Measurements from ENCODE around the gene LBHD1.
A peak's percentile ranks its signal among the peaks of the same experiment; 100 is the strongest.

Gene LBHD1

DNA sequence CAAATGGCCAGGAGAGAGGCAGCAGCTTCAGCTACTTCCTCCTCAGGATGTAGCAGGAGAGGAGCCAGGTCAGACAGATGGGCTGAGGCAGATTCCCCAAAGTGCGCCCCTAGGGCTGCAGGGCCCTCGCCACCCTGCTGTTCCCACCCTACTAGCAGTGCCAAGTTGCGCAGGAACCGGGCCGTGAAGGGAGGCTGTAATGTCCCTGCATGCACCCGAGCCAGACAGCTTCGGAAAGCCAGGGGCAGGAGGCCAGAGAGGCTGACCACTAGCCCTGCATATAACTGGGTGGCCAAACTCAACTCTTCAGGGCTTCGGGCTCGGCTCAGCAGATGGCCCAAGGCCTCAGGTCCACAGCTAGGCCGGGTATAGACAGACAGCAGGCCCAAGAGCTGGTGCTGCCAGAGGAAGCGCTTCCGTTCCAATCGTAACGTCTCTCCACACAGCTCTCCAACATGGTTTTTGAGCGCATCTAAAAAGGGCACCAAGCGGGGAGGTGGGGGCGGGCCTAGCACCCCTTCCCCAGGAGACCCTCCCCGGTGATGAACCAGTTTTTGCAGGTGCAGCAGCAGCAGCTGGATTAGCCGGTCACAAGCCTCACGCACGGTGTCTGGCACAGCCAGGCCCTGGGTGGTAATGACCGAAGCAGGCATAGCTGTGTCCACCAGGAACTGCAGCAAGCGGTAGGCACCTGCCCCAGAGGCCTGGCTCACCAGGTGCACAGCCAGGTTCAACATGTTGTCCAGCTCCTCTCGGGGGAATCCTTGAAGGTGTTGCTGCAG, 23.7 kb downstream of the LBHD1 start:
- Histone ChIP-seq H3K4me2 (0 out of 22 replicates have a peak overlapping the region, but pooled peaks of 3 of the 11 experiments have one; percentile 4 to 72 (median 69)), H3K27me3 (no peaks in the 10 kb centered on the region), H3K4me3 (no peak overlapping the region), H3K4me1 (peaks cover 43 to 61% (median 51%) of the 10 kb centered on the region in 10 experiments), H3K36me3 (peaks cover 39 to 66% (median 52%) of the 10 kb centered on the region in 11 experiments), H3K9me3 (replicated peaks in 1 of 11) (no peaks in the 10 kb centered on the region), H3K27ac (peak overlapping the region in 1 of 11 experiments; percentile 36; a peak in 1 of 22 replicates), H3K9ac (peak overlapping the region in 9 of 11 experiments; percentile 24 to 100 (median 92); a peak in 14 of 22 replicates), H4K20me1 (peaks cover 11 to 68% (median 39%) of the 10 kb centered on the region in 11 experiments; a peak in 19 of 22 replicates)
- no peak for TF ChIP-seq Cebpa-rat (IDR thresholded peaks at IDR 0.05)

DNA sequence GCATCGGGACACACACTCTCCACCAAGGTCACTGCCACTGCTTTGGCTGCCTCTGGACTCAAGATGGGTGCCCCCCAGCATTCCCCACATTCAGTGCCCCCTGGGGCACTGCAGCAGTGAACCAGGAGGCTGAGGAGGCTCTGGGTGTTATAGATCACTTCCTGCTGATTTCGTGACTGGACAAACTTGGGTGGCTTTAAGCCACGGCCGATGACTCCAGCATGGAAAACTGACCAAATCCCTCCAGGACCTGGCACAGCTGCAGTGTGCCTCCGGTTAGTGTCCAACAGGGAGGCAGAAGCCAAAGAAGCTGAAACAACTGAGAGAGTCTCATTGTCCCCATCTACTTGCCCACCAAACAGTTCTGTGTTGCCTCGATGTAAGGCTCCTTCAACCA, 24.5 kb downstream of the LBHD1 start:
- Histone ChIP-seq H3K4me1 (peaks cover 43 to 63% (median 54%) of the 10 kb centered on the region in 10 experiments), H3K27me3 (no peaks in the 10 kb centered on the region), H4K20me1 (peaks cover 11 to 74% (median 47%) of the 10 kb centered on the region in 11 experiments; a peak in 19 of 22 replicates), H3K9me3 (replicated peaks in 1 of 11) (no peaks in the 10 kb centered on the region), H3K27ac (peak overlapping the region in 4 of 11 experiments; percentile 10 to 36 (median 18); a peak in 3 of 22 replicates), H3K9ac (peak overlapping the region in 9 of 11 experiments; percentile 24 to 100 (median 92); a peak in 15 of 22 replicates), H3K36me3 (peaks cover 47 to 74% (median 60%) of the 10 kb centered on the region in 11 experiments), H3K4me3 (no peak overlapping the region), H3K4me2 (peak overlapping the region in 10 of 11 experiments; percentile 53 to 91 (median 69); a peak in 17 of 22 replicates)
- TF ChIP-seq Cebpa-rat (IDR thresholded peaks at IDR 0.05), result no peak

DNA sequence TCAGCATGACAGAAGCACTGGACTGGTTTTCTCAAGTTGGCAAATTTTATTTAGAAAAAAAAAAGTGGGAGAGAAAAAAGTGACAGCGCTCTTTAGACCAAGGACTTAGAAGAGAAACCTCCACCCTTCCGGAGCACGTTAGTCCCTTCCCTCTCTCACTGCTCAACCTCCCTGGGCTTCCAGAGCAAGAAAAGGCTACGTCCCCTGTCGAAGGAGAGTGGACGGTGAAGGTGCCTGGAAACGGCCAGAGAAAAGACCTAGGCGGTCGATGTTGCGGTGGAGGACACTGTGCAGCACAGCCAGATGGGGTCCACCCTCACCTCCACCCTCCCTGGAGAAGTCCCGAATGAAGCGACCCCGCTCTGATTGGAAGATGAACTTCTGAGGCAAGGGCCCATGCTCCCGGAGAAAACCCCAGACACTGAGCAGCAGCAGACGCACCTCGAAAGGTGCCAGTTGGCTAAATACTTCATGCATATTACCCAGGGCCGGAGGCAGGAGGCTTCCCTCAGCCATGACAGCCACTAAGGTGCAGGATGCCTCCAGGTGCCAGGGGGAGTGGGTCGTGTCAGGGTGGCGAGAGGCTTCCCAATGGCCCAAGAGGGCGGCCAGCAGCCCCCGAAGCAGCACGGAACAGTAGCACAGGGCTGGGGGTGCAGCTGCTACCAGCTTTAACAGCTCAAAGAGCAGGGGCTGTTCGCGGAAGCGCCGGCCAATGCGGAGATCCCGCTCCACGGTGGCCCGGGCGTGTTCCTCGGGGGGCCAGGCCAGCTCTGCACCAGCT, 25.1 kb downstream of the LBHD1 start:
- H3K9ac ChIP-seq, result peak overlapping the region in 8 of 11 experiments; percentile 42 to 100 (median 94); a peak in 15 of 22 replicates
- H3K4me2 ChIP-seq, result peak overlapping the region; percentile 53 to 91 (median 69)
- peaks cover 39 to 64% (median 55%) of the 10 kb centered on the region in 10 experiments for H3K4me1 ChIP-seq
- peak overlapping the region in 3 of 11 experiments; percentile 15 to 98 (median 22); a peak in 3 of 22 replicates for H3K27ac ChIP-seq
- H4K20me1 ChIP-seq, result peaks cover 11 to 74% (median 53%) of the 10 kb centered on the region in 11 experiments; a peak in 19 of 22 replicates
- peaks cover 53 to 80% (median 66%) of the 10 kb centered on the region in 11 experiments for H3K36me3 ChIP-seq
- H3K4me3 ChIP-seq, result peak overlapping the region in 7 of 10 experiments; percentile 51 to 99 (median 89); a peak in 9 of 20 replicates
- no peaks in the 10 kb centered on the region for H3K27me3 ChIP-seq
- H3K9me3 ChIP-seq (replicated peaks in 1 of 11), result no peaks in the 10 kb centered on the region
- no peak for TF ChIP-seq Cebpa-rat (IDR thresholded peaks at IDR 0.05)

GRCh38 chr11:62645946-62646824, 25.9 kb downstream of the LBHD1 start, which contains the start of gene GANAB:
TSS of gene GANAB (minus strand) at chr11:62646613. CDS start at chr11:62646599, 14 bp downstream.
- Histone ChIP-seq H3K9ac (peak within 1 kb of the TSS; percentile 92 to 100 (median 98)), H3K4me3 (peak within 1 kb of the TSS; percentile 82 to 100 (median 96)), H3K9me3 (replicated peaks in 1 of 11) (no peaks in the 10 kb centered on the region), H3K27me3 (no peaks in the 10 kb centered on the region), H3K27ac (peak within 1 kb of the TSS; percentile 89 to 99 (median 96)), H3K4me1 (peaks cover 30 to 60% (median 50%) of the 10 kb centered on the region in 10 experiments), H3K4me2 (peak within 1 kb of the TSS; percentile 86 to 98 (median 96)), H3K36me3 (peaks cover 54 to 83% (median 69%) of the 10 kb centered on the region in 11 experiments), H4K20me1 (peaks cover 11 to 78% (median 61%) of the 10 kb centered on the region in 11 experiments; a peak in 19 of 22 replicates)
- no peak for TF ChIP-seq Cebpa-rat (IDR thresholded peaks at IDR 0.05)

GRCh38 chr11:62645671-62645945, 26.5 kb downstream of the LBHD1 start:
- Histone ChIP-seq H3K9ac (peak overlapping the region; percentile 92 to 100 (median 98)), H3K27ac (peak overlapping the region; percentile 89 to 99 (median 96); a peak in 21 of 22 replicates), H4K20me1 (peaks cover 11 to 83% (median 67%) of the 10 kb centered on the region in 11 experiments; a peak in 19 of 22 replicates), H3K4me2 (peak overlapping the region; percentile 86 to 98 (median 96)), H3K4me3 (peak overlapping the region; percentile 82 to 100 (median 96)), H3K27me3 (no peaks in the 10 kb centered on the region), H3K36me3 (peaks cover 54 to 83% (median 69%) of the 10 kb centered on the region in 11 experiments), H3K4me1 (peaks cover 29 to 56% (median 48%) of the 10 kb centered on the region in 10 experiments), H3K9me3 (replicated peaks in 1 of 11) (no peaks in the 10 kb centered on the region)
- no peak for TF ChIP-seq Cebpa-rat (IDR thresholded peaks at IDR 0.05)

GRCh38 chr11:62644220-62644619, 27.8 kb downstream of the LBHD1 start:
- Histone ChIP-seq H3K9me3 (replicated peaks in 1 of 11) (no peaks in the 10 kb centered on the region), H3K27me3 (no peaks in the 10 kb centered on the region), H3K9ac (peak overlapping the region in 5 of 11 experiments; percentile 11 to 100 (median 98); a peak in 5 of 22 replicates), H3K36me3 (peaks cover 53 to 83% (median 66%) of the 10 kb centered on the region in 11 experiments), H3K4me1 (peaks cover 31 to 57% (median 48%) of the 10 kb centered on the region in 10 experiments), H3K4me2 (peak overlapping the region in 9 of 11 experiments; percentile 89 to 98 (median 96); a peak in 10 of 22 replicates), H3K27ac (no peak overlapping the region; a peak in 1 of 22 replicates), H3K4me3 (no peak overlapping the region), H4K20me1 (peaks cover 16 to 85% (median 66%) of the 10 kb centered on the region in 11 experiments; a peak in 19 of 22 replicates)
- TF ChIP-seq Cebpa-rat (IDR thresholded peaks at IDR 0.05), result no peak

GRCh38 chr11:62632492-62632891, 39.6 kb downstream of the LBHD1 start:
- no peak for TF ChIP-seq Cebpa-rat (IDR thresholded peaks at IDR 0.05)
- Histone ChIP-seq H3K36me3 (peaks cover 90 to 100% (median 100%) of the 10 kb centered on the region in 11 experiments), H3K9me3 (replicated peaks in 1 of 11) (no peaks in the 10 kb centered on the region), H3K9ac (no peak overlapping the region), H4K20me1 (peaks cover 0 to 56% (median 8%) of the 10 kb centered on the region in 11 experiments; a peak in 7 of 22 replicates), H3K4me1 (peaks cover 5 to 22% (median 10%) of the 10 kb centered on the region in 10 experiments; a peak in 18 of 20 replicates), H3K27me3 (no peaks in the 10 kb centered on the region), H3K4me2 (no peak overlapping the region), H3K4me3 (no peak overlapping the region), H3K27ac (no peak overlapping the region)
